Measurements from ENCODE around the gene PEAK1. TPM values are rescaled to one million over a fixed set of nuclear protein-coding genes. Genes with fewer than 3 reads are reported as not detected.

The PEAK1 gene
- total RNA-seq, 2 experiments from 2014 or later: 9.2 to 11.0 TPM

GRCh38 chr15:77370580-77370979 is 49.3 kb downstream of the PEAK1 start:
- CTCF ChIA-PET: no interaction called here
- H3K4me1 Mint-ChIP-seq (ENCODE audit: low read depth): no peaks in the 10 kb centered on the region
- intact Hi-C loops (cut with DNase I, micrococcal nuclease): no loop called here
- Histone ChIP-seq H3K4me3 (ENCODE audit: low read length) (no peak overlapping the region), H3K36me3 (ENCODE audit: insufficient read depth, low read length) (no peaks in the 10 kb centered on the region), H3K4me1 (ENCODE audit: insufficient read depth, low read length) (no peaks in the 10 kb centered on the region), H3K27ac (ENCODE audit: low read depth in 1 of 2, low read length in 2 of 2) (no peak overlapping the region), H3K9me3 (ENCODE audit: control insufficient read depth in 1 of 2, insufficient read depth in 1 of 2, low read length in 2 of 2) (no peaks in the 10 kb centered on the region), H3K27me3 (ENCODE audit: control insufficient read depth in 1 of 2, insufficient read depth in 2 of 2, low read length in 2 of 2) (no peaks in the 10 kb centered on the region)
- no peak for TF ChIP-seq CTCF (IDR thresholded peaks at IDR 0.05)
- no peaks in the 10 kb centered on the region for H3K9me3 Mint-ChIP-seq
- H3K36me3 Mint-ChIP-seq (ENCODE audit: low read depth): no peaks in the 10 kb centered on the region
- POLR2A ChIA-PET: no interaction called here
- H3K27ac Mint-ChIP-seq: no peak overlapping the region
- DNase-seq (no peak), ATAC-seq (ENCODE audit: poor library complexity) (no peak)
- no peak overlapping the region for H3K4me3 Mint-ChIP-seq
- no peaks in the 10 kb centered on the region for H3K27me3 Mint-ChIP-seq

- H3K4me1 ChIP-seq (ENCODE audit: insufficient read depth, low read length): no peaks in the 10 kb centered on the region
- no peaks in the 10 kb centered on the region for H3K36me3 ChIP-seq (ENCODE audit: insufficient read depth, low read length)
- intact Hi-C loops (cut with DNase I, micrococcal nuclease): no loop called here
- Mint-ChIP-seq H3K27ac (no peak overlapping the region), H3K9me3 (no peaks in the 10 kb centered on the region), H3K4me3 (no peak overlapping the region), H3K36me3 (ENCODE audit: low read depth) (no peaks in the 10 kb centered on the region), H3K4me1 (ENCODE audit: low read depth) (no peaks in the 10 kb centered on the region), H3K27me3 (no peaks in the 10 kb centered on the region)
- DNase-seq (no peak), ATAC-seq (ENCODE audit: poor library complexity) (no peak)
- ChIA-PET POLR2A (no interaction called here), CTCF (no interaction called here)
- no peaks in the 10 kb centered on the region for H3K27me3 ChIP-seq (ENCODE audit: control insufficient read depth in 1 of 2, insufficient read depth in 2 of 2, low read length in 2 of 2)
- H3K27ac ChIP-seq (ENCODE audit: low read depth in 1 of 2, low read length in 2 of 2): no peak overlapping the region
- H3K9me3 ChIP-seq (ENCODE audit: control insufficient read depth in 1 of 2, insufficient read depth in 1 of 2, low read length in 2 of 2): no peaks in the 10 kb centered on the region
- no peak overlapping the region for H3K4me3 ChIP-seq (ENCODE audit: low read length)
- TF ChIP-seq CTCF (IDR thresholded peaks at IDR 0.05): no peak
These were observed 50.7 kb downstream of the PEAK1 start for GRCh38 chr15:77369168-77369567.

GRCh38 chr15:77367631-77368030 is 52.3 kb downstream of the PEAK1 start:
- intact Hi-C loops (cut with DNase I, micrococcal nuclease): no loop called here
- no peak for TF ChIP-seq CTCF (IDR thresholded peaks at IDR 0.05)
- ChIA-PET CTCF (interaction anchor here (0.6 kb wide), 1 partner anchor 1375 kb away, joined by 3 read pairs; no protein-coding TSS in a partner anchor), POLR2A (no interaction called here)
- Histone ChIP-seq H3K27me3 (ENCODE audit: control insufficient read depth in 1 of 2, insufficient read depth in 2 of 2, low read length in 2 of 2) (no peaks in the 10 kb centered on the region), H3K4me1 (ENCODE audit: insufficient read depth, low read length) (no peaks in the 10 kb centered on the region), H3K4me3 (ENCODE audit: low read length) (no peak overlapping the region), H3K9me3 (ENCODE audit: control insufficient read depth in 1 of 2, insufficient read depth in 1 of 2, low read length in 2 of 2) (no peaks in the 10 kb centered on the region), H3K36me3 (ENCODE audit: insufficient read depth, low read length) (no peaks in the 10 kb centered on the region), H3K27ac (ENCODE audit: low read depth in 1 of 2, low read length in 2 of 2) (no peak overlapping the region)
- ATAC-seq (ENCODE audit: poor library complexity): no peak
- Mint-ChIP-seq H3K27me3 (no peaks in the 10 kb centered on the region), H3K4me3 (no peak overlapping the region), H3K27ac (no peak overlapping the region), H3K36me3 (ENCODE audit: low read depth) (peaks cover 4% of the 10 kb centered on the region), H3K9me3 (peaks cover 2% of the 10 kb centered on the region), H3K4me1 (ENCODE audit: low read depth) (no peaks in the 10 kb centered on the region)
- no peak for DNase-seq

Data from CD4-positive, alpha-beta T cell (primary cell).